Measurements from ENCODE around the gene SLC14A1. TPM values are rescaled to one million over a fixed set of nuclear protein-coding genes. Genes with fewer than 3 reads are reported as not detected.
A peak's percentile ranks its signal among the peaks of the same experiment; 100 is the strongest.

Gene SLC14A1
- total and polyA plus RNA-seq, 10 of the 15 experiments (the other 5 are each of a cell fraction or from before 2014, with no cell fraction given), result 0.06 to 0.67 (median 0.10) TPM; not detected in 2

DNA sequence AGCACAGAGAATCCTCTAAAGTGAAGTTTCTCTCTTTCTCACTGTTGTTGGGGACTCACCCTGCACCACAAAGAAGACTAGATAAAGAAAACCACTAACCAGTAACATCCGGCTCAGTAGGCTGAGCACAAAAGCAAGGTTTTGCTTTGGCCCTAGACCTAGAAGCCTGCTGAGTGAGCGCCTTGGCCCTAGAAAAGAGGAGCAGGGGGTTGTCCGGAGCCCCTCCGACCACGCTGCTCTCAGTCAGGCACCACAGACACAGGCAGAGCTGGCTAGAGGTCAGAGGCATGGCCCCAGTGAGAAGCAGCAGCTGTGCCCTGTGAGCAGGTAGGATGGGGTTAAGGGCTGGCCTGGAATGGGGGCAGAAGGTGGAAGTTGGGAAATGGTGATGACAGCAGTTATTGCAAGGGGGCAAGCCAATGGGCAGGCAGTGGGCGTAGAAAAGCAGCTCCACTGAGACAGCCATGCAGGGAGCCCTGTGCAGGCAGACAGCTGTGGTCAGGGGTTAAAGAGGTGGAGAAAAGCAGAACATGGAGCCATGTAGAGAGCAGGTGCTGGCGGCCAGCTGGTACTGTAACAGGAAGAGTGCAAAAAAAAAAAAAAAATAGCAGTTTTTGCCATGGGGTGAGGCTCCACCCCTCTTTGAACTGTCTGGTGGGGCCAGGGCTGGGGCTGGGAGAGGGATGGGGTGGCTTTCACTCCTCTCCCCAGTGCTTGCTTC is 36.9 kb upstream of the SLC14A1 start (continued):
- TF ChIP-seq, protein P1, sequence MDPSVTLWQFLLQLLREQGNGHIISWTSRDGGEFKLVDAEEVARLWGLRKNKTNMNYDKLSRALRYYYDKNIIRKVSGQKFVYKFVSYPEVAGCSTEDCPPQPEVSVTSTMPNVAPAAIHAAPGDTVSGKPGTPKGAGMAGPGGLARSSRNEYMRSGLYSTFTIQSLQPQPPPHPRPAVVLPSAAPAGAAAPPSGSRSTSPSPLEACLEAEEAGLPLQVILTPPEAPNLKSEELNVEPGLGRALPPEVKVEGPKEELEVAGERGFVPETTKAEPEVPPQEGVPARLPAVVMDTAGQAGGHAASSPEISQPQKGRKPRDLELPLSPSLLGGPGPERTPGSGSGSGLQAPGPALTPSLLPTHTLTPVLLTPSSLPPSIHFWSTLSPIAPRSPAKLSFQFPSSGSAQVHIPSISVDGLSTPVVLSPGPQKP (IDR thresholded peaks at IDR 0.05; ENCODE audit: low read depth, low read length), result no peak
- TF ChIP-seq ZNF622 (IDR thresholded peaks at IDR 0.05) (no peak), IKZF2 (IDR thresholded peaks at IDR 0.05) (peak; percentile 32 to 44; a peak in 2 of 4 replicates), CHD1 (IDR thresholded peaks at IDR 0.05; ENCODE audit: low read depth, low read length) (no peak), NRF1 (conservative IDR thresholded peaks at IDR 0.05; ENCODE audit: low read depth, low read length) (no peak), YBX1 (IDR thresholded peaks at IDR 0.05) (no peak), SUZ12 (IDR thresholded peaks at IDR 0.05; ENCODE audit: unreplicated experiment) (no peak), EZH2 (IDR thresholded peaks at IDR 0.05; ENCODE audit: borderline replicate concordance, control insufficient read depth, low read depth, low read length) (no peak), EP300 (IDR thresholded peaks at IDR 0.05; ENCODE audit: borderline replicate concordance in 1 of 2, control insufficient read depth in 1 of 2, low read depth in 2 of 2, low read length in 2 of 2) (peak; percentile 16 to 54; a peak in 2 of 4 replicates), HDAC2 (IDR thresholded peaks at IDR 0.05) (no peak), GATAD2B (conservative IDR thresholded peaks at IDR 0.05; ENCODE audit: low read depth) (no peak), ZNF24 (IDR thresholded peaks at IDR 0.05) (no peak), RELA (IDR thresholded peaks at IDR 0.05; ENCODE audit: borderline replicate concordance, partially characterized antibody) (no peak), IKZF1 (conservative IDR thresholded peaks at IDR 0.05) (peak; percentile 62)
- TF ChIP-seq, protein P2, sequence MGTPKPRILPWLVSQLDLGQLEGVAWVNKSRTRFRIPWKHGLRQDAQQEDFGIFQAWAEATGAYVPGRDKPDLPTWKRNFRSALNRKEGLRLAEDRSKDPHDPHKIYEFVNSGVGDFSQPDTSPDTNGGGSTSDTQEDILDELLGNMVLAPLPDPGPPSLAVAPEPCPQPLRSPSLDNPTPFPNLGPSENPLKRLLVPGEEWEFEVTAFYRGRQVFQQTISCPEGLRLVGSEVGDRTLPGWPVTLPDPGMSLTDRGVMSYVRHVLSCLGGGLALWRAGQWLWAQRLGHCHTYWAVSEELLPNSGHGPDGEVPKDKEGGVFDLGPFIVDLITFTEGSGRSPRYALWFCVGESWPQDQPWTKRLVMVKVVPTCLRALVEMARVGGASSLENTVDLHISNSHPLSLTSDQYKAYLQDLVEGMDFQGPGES (IDR thresholded peaks at IDR 0.05), result no peak
- TF ChIP-seq, protein P3, sequence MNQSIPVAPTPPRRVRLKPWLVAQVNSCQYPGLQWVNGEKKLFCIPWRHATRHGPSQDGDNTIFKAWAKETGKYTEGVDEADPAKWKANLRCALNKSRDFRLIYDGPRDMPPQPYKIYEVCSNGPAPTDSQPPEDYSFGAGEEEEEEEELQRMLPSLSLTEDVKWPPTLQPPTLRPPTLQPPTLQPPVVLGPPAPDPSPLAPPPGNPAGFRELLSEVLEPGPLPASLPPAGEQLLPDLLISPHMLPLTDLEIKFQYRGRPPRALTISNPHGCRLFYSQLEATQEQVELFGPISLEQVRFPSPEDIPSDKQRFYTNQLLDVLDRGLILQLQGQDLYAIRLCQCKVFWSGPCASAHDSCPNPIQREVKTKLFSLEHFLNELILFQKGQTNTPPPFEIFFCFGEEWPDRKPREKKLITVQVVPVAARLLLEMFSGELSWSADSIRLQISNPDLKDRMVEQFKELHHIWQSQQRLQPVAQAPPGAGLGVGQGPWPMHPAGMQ (IDR thresholded peaks at IDR 0.05; ENCODE audit: borderline replicate concordance), result no peak
- TF ChIP-seq, protein P4, sequence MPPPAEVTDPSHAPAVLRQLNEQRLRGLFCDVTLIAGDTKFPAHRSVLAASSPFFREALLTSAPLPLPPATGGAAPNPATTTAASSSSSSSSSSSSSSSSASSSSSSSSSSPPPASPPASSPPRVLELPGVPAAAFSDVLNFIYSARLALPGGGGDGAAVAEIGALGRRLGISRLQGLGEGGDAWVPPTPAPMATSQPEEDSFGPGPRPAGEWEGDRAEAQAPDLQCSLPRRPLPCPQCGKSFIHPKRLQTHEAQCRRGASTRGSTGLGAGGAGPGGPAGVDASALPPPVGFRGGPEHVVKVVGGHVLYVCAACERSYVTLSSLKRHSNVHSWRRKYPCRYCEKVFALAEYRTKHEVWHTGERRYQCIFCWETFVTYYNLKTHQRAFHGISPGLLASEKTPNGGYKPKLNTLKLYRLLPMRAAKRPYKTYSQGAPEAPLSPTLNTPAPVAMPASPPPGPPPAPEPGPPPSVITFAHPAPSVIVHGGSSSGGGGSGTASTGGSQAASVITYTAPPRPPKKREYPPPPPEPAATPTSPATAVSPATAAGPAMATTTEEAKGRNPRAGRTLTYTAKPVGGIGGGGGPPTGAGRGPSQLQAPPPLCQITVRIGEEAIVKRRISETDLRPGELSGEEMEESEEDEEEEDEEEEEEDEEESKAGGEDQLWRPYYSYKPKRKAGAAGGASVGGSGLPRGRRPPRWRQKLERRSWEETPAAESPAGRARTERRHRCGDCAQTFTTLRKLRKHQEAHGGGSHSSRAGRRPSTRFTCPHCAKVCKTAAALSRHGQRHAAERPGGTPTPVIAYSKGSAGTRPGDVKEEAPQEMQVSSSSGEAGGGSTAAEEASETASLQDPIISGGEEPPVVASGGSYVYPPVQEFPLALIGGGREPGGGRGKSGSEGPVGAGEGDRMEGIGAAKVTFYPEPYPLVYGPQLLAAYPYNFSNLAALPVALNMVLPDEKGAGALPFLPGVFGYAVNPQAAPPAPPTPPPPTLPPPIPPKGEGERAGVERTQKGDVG (CRISPR knock-in tag; IDR thresholded peaks at IDR 0.05), result no peak
- TF ChIP-seq, protein P5, sequence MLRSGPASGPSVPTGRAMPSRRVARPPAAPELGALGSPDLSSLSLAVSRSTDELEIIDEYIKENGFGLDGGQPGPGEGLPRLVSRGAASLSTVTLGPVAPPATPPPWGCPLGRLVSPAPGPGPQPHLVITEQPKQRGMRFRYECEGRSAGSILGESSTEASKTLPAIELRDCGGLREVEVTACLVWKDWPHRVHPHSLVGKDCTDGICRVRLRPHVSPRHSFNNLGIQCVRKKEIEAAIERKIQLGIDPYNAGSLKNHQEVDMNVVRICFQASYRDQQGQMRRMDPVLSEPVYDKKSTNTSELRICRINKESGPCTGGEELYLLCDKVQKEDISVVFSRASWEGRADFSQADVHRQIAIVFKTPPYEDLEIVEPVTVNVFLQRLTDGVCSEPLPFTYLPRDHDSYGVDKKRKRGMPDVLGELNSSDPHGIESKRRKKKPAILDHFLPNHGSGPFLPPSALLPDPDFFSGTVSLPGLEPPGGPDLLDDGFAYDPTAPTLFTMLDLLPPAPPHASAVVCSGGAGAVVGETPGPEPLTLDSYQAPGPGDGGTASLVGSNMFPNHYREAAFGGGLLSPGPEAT (IDR thresholded peaks at IDR 0.05; ENCODE audit: low read depth), result peak; percentile 29; the same call in 1 of the 2 replicates
- TF ChIP-seq, protein P6, sequence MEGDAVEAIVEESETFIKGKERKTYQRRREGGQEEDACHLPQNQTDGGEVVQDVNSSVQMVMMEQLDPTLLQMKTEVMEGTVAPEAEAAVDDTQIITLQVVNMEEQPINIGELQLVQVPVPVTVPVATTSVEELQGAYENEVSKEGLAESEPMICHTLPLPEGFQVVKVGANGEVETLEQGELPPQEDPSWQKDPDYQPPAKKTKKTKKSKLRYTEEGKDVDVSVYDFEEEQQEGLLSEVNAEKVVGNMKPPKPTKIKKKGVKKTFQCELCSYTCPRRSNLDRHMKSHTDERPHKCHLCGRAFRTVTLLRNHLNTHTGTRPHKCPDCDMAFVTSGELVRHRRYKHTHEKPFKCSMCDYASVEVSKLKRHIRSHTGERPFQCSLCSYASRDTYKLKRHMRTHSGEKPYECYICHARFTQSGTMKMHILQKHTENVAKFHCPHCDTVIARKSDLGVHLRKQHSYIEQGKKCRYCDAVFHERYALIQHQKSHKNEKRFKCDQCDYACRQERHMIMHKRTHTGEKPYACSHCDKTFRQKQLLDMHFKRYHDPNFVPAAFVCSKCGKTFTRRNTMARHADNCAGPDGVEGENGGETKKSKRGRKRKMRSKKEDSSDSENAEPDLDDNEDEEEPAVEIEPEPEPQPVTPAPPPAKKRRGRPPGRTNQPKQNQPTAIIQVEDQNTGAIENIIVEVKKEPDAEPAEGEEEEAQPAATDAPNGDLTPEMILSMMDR (IDR thresholded peaks at IDR 0.05 in 2 of 3, conservative IDR thresholded peaks at IDR 0.05 in 1 of 3; ENCODE audit: control insufficient read depth in 2 of 3, extremely low read depth in 1 of 3, insufficient read depth in 1 of 3, low read depth in 3 of 3, low read length in 3 of 3), result no peak
